ENCODE measurements around the gene GIGYF2.

GRCh38 chr2:232713505-232713904, 16.4 kb downstream of the GIGYF2 start:
- TF ChIP-seq CTCF (IDR thresholded peaks at IDR 0.05; ENCODE audit: borderline replicate concordance, extremely low read depth, low read length, poor library complexity, severe bottlenecking) (no peak), EZH2 (IDR thresholded peaks at IDR 0.05; ENCODE audit: borderline replicate concordance, low read depth, low read length, severe bottlenecking) (no peak)
